H1 (cell line): ENCODE results near the gene EYA4. TPM values are rescaled to one million over a fixed set of nuclear protein-coding genes. Genes with fewer than 3 reads are reported as not detected.

Experiments
- CTCF ChIA-PET: fragments of 300-600 bp; sonication (Branson Sonifier 250); formaldehyde crosslinking; loops from one replicate; lab custom pipeline; 2021; ENCODE audit not compliant: partially characterized antibody; lab: Charles Lee
- POLR2A ChIA-PET: fragments of 300-600 bp; sonication (Branson Sonifier 250); formaldehyde crosslinking; loops from one replicate; lab custom pipeline; 2021; ENCODE audit warnings: inconsistent platforms; ENCODE audit not compliant: partially characterized antibody; lab: Charles Lee
- DNase-seq, 2 experiments: peaks; one replicate each; pipeline versions ENCODE4 v3.0.0 to v3.0.0-alpha.2; 2010 to 2022; ENCODE audit warnings: low spot score in 2 of 2, low read depth in 1 of 2, mixed read lengths in 1 of 2
- FAIRE-seq: peaks from 2 replicates; lab custom pipeline; 2011; peaks lifted over from hg19 to GRCh38; lab: Jason Lieb, UNC
- H2AFZ ChIP-seq: 2 replicates; pipeline ENCODE4 v1.8.1; 2012; ENCODE audit warnings: low read length, inconsistent platforms
- H2AK5ac ChIP-seq: 2 replicates; pipeline ENCODE4 v1.6.1; 2013; ENCODE audit warnings: low read depth, low read length
- H2BK120ac ChIP-seq: replicated peaks from 2 replicates; pipeline ENCODE3; 2013; ENCODE audit warnings: low read depth, low read length, inconsistent platforms
- H2BK12ac ChIP-seq: 2 replicates; pipeline ENCODE4 v1.6.1; 2013; ENCODE audit warnings: low read depth, low read length
- H2BK15ac ChIP-seq: 2 replicates; pipeline ENCODE4 v1.6.1; 2013; ENCODE audit warnings: low read length
- H2BK20ac ChIP-seq: 2 replicates; pipeline ENCODE4 v1.6.1; 2013; ENCODE audit warnings: low read length
- H2BK5ac ChIP-seq: 2 replicates; pipeline ENCODE4 v1.6.1; 2013; ENCODE audit warnings: low read depth, low read length
- H3K14ac ChIP-seq: 2 replicates; pipeline ENCODE4 v1.6.1; 2013; ENCODE audit warnings: inconsistent platforms; ENCODE audit not compliant: insufficient read length
- H3K18ac ChIP-seq: 2 replicates; pipeline ENCODE4 v1.6.1; 2013; ENCODE audit warnings: low read length; ENCODE audit errors: extremely low read depth
- H3K23ac ChIP-seq: 2 replicates; pipeline ENCODE4 v1.6.1; 2013; ENCODE audit warnings: inconsistent platforms; ENCODE audit not compliant: insufficient read length
- H3K23me2 ChIP-seq: 2 replicates; pipeline ENCODE4 v1.6.1; 2013; ENCODE audit warnings: low read depth, low read length
- H3K27ac ChIP-seq: 2 replicates; pipeline ENCODE4 v1.6.1; 2011; ENCODE audit warnings: low read depth, low read length, inconsistent platforms
- H3K27me3 ChIP-seq, 4 experiments: replicated peaks in 1 of 4; 1 replicate in 1 of 4; 2 replicates in 3 of 4; pipeline versions ENCODE4 v1.6.1 to v1.8.1; 2011 to 2013; ENCODE audit warnings: low read length in 3 of 4, mild to moderate bottlenecking in 3 of 4, inconsistent platforms in 2 of 4, mixed read lengths in 2 of 4, moderate library complexity in 1 of 4; ENCODE audit not compliant: control insufficient read depth in 3 of 4, insufficient read depth in 3 of 4; ENCODE audit errors: extremely low read depth in 1 of 4
- H3K36me3 ChIP-seq, 4 experiments: 2 replicates each; pipeline versions ENCODE4 v1.6.1 to v1.8.1; 2011 to 2013; ENCODE audit warnings: mild to moderate bottlenecking in 4 of 4, low read length in 3 of 4, moderate library complexity in 2 of 4, control low read depth in 1 of 4, inconsistent platforms in 1 of 4; ENCODE audit not compliant: insufficient read depth in 4 of 4, control insufficient read depth in 2 of 4
- H3K4ac ChIP-seq: replicated peaks from 2 replicates; pipeline ENCODE3; 2013; ENCODE audit warnings: low read length, low read depth, mixed read lengths, inconsistent platforms; ENCODE audit not compliant: insufficient read length
- H3K4me1 ChIP-seq, 4 experiments: replicated peaks in 1 of 4; 1 replicate in 1 of 4; 2 replicates in 3 of 4; pipeline versions ENCODE4 v1.6.1 to v1.8.1; 2011 to 2013; ENCODE audit warnings: low read length in 3 of 4, inconsistent platforms in 2 of 4, mixed read lengths in 1 of 4; ENCODE audit not compliant: insufficient read depth in 4 of 4, control insufficient read depth in 3 of 4
- H3K4me2 ChIP-seq, 2 experiments: 2 replicates each; pipeline versions ENCODE4 v1.6.1 to v1.8.1; 2011 to 2013; ENCODE audit warnings: low read depth in 2 of 2, low read length in 2 of 2, control low read depth in 1 of 2, inconsistent platforms in 1 of 2, mild to moderate bottlenecking in 1 of 2; ENCODE audit not compliant: insufficient read depth in 1 of 2
- H3K4me3 ChIP-seq, 4 experiments: fragments of 200-600, 300-600 bp in 1 of 4; sonication (generic), shearing (Covaris generic), sonication (Bioruptor Twin) in 1 of 4; 2 replicates each; pipeline versions ENCODE4 v1.5.1 to v1.8.1; 2011 to 2016; ENCODE audit warnings: low read length in 4 of 4, low read depth in 3 of 4, control low read depth in 2 of 4, inconsistent platforms in 2 of 4, mild to moderate bottlenecking in 2 of 4, mixed read lengths in 1 of 4, moderate library complexity in 1 of 4; ENCODE audit not compliant: insufficient read depth in 2 of 4; ENCODE audit errors: extremely low read depth in 1 of 4
- H3K56ac ChIP-seq: replicated peaks from 2 replicates; pipeline ENCODE3; 2013; ENCODE audit warnings: low read depth, mild to moderate bottlenecking, mixed read lengths, low read length, inconsistent platforms; ENCODE audit not compliant: insufficient read length
- H3K79me1 ChIP-seq: 2 replicates; pipeline ENCODE4 v1.6.1; 2013; ENCODE audit warnings: low read depth, low read length, control low read depth
- H3K79me2 ChIP-seq, 2 experiments: 2 replicates each; pipeline versions ENCODE4 v1.6.1 to v1.8.1; 2012 to 2013; ENCODE audit warnings: low read length in 2 of 2, mild to moderate bottlenecking in 2 of 2, inconsistent platforms in 1 of 2; ENCODE audit not compliant: insufficient read depth in 2 of 2, control insufficient read depth in 1 of 2
- H3K9ac ChIP-seq, 4 experiments: replicated peaks in 1 of 4; 1 replicate in 1 of 4; 2 replicates in 3 of 4; pipeline versions ENCODE4 v1.6.1 to v1.8.1; 2011 to 2013; ENCODE audit warnings: low read depth in 3 of 4, low read length in 3 of 4, control low read depth in 2 of 4, mild to moderate bottlenecking in 2 of 4, moderate library complexity in 2 of 4, inconsistent platforms in 1 of 4; ENCODE audit errors: extremely low read depth in 1 of 4
- H3K9me3 ChIP-seq, 2 experiments: 2 replicates each; pipeline versions ENCODE4 v1.6.1 to v1.8.1; 2012 to 2013; ENCODE audit warnings: mild to moderate bottlenecking in 2 of 2, moderate library complexity in 2 of 2, control low read depth in 1 of 2, inconsistent platforms in 1 of 2, low read depth in 1 of 2, low read length in 1 of 2, mixed read lengths in 1 of 2; ENCODE audit not compliant: insufficient read depth in 2 of 2
- H4K20me1 ChIP-seq, 2 experiments: replicated peaks in 1 of 2; 2 replicates each; pipeline versions ENCODE3 to v1.8.1; 2011 to 2013; ENCODE audit warnings: inconsistent platforms in 2 of 2, low read length in 2 of 2, mild to moderate bottlenecking in 1 of 2; ENCODE audit not compliant: insufficient read depth in 2 of 2, control insufficient read depth in 1 of 2
- H4K5ac ChIP-seq: 2 replicates; pipeline ENCODE4 v1.6.1; 2013; ENCODE audit warnings: low read length, low read depth, mixed read lengths, inconsistent platforms; ENCODE audit not compliant: insufficient read length
- H4K8ac ChIP-seq: 2 replicates; pipeline ENCODE4 v1.8.0; 2013; ENCODE audit warnings: mild to moderate bottlenecking, moderate library complexity, low read length, inconsistent platforms; ENCODE audit not compliant: insufficient read depth; ENCODE audit errors: extremely low read depth
- H4K91ac ChIP-seq: replicated peaks from 2 replicates; pipeline ENCODE3; 2013; ENCODE audit warnings: low read length, mixed read lengths, inconsistent platforms; ENCODE audit not compliant: insufficient read length
- CHD2 ChIP-seq: IDR thresholded peaks from 2 replicates; pipeline ENCODE4 v1.6.1; 2012; ENCODE audit warnings: low read length, improper control_type of control experiment
- CREB1 ChIP-seq: IDR thresholded peaks from 2 replicates; pipeline ENCODE4 v1.6.1; 2012; ENCODE audit warnings: inconsistent platforms
- EZH2 ChIP-seq: fragments of 200-600 bp; sonication (generic); IDR thresholded peaks from 2 replicates; pipeline ENCODE4 v1.7.1; 2012; ENCODE audit warnings: low read depth, mild to moderate bottlenecking, moderate library complexity, low read length, inconsistent platforms; ENCODE audit not compliant: severe bottlenecking
- GABPA ChIP-seq: IDR thresholded peaks from 2 replicates; pipeline ENCODE4 v1.6.1; 2011; ENCODE audit warnings: mild to moderate bottlenecking, low read length, moderate library complexity, borderline replicate concordance; ENCODE audit not compliant: insufficient read depth
- KDM5A ChIP-seq: fragments of 200-600 bp; IDR thresholded peaks from 2 replicates; pipeline ENCODE4 v1.7.1; 2012; ENCODE audit warnings: mild to moderate bottlenecking, low read length, inconsistent platforms, mixed read lengths
- NANOG ChIP-seq: IDR thresholded peaks from 2 replicates; pipeline ENCODE4 v1.6.1; 2011; ENCODE audit warnings: low read length, low read depth, mild to moderate bottlenecking, inconsistent platforms; ENCODE audit not compliant: insufficient read depth, poor library complexity, severe bottlenecking
- POLR2A ChIP-seq, 2 experiments: IDR thresholded peaks; 1 replicate in 1 of 2; 2 replicates in 1 of 2; pipeline ENCODE4 v1.6.1; 2011; ENCODE audit warnings: low read depth in 2 of 2, low read length in 2 of 2, mild to moderate bottlenecking in 2 of 2; ENCODE audit errors: control extremely low read depth in 1 of 2
- POLR2AphosphoS5 ChIP-seq: IDR thresholded peaks from 2 replicates; pipeline ENCODE4 v1.6.1; 2011; ENCODE audit warnings: low read depth, low read length
- POU5F1 ChIP-seq: IDR thresholded peaks from 2 replicates; pipeline ENCODE4 v1.6.1; 2011; ENCODE audit warnings: low read depth, mild to moderate bottlenecking, low read length, moderate library complexity
- RFX5 ChIP-seq: IDR thresholded peaks from 2 replicates; pipeline ENCODE4 v1.6.1; 2011; ENCODE audit warnings: low read depth, low read length, improper control_type of control experiment, borderline replicate concordance
- SUZ12 ChIP-seq: fragments of 200-600 bp; sonication (generic); IDR thresholded peaks from 2 replicates; pipeline ENCODE4 v1.6.1; 2012; ENCODE audit warnings: mild to moderate bottlenecking, inconsistent platforms, low read length, moderate library complexity, mixed read lengths
- TAF1 ChIP-seq: IDR thresholded peaks from 2 replicates; pipeline ENCODE4 v1.6.1; 2011; ENCODE audit warnings: mild to moderate bottlenecking, low read depth, low read length
- TAF7 ChIP-seq: optimal IDR thresholded peaks from 2 replicates; pipeline ENCODE3; 2011; ENCODE audit warnings: low read depth, mild to moderate bottlenecking, inconsistent platforms, low read length, moderate library complexity, borderline replicate concordance
- ZNF274 ChIP-seq: IDR thresholded peaks from 2 replicates; pipeline ENCODE4 v1.7.0; 2012; ENCODE audit warnings: low read length, borderline replicate concordance; ENCODE audit errors: extremely low read depth
- WGBS, 2 experiments: shearing (Covaris generic) in 1 of 2; methylation state at CpG; one replicate each; pipeline versions ENCODE4 v1.1.6 to v1.1.7; 2013 to 2015; ENCODE audit warnings: low lambda C conversion rate in 2 of 2, mixed read lengths in 2 of 2, inconsistent platforms in 1 of 2, low coverage in 1 of 2, missing lambda C conversion rate in 1 of 2; ENCODE audit not compliant: insufficient replicate concordance in 2 of 2, insufficient coverage in 1 of 2, insufficient read length in 1 of 2; ENCODE audit errors: extremely low coverage in 1 of 2, missing lambda C conversion rate in 1 of 2; 5-methylcytosine and 5-hydroxymethylcytosine counted together
- polyA plus RNA-seq, 7 experiments: library from polyadenylated mRNA; depleted of rRNA in 3 of 7; stranded (reverse) in 5 of 7; unstranded in 2 of 7; fragments of >200 nt in 5 of 7; fragments of 200-250 nt in 2 of 7; gene quantifications; 1 replicate in 5 of 7; 2 replicates in 1 of 7; 4 replicates in 1 of 7; pipeline versions ENCODE4 v1.2.1 to v1.2.3, GENCODE V29; 2011 to 2013; ENCODE audit warnings: missing spikeins in 2 of 7, mixed read lengths in 2 of 7
- total RNA-seq: library from RNA; stranded (reverse); fragmentation: NEBNext Ultra II Directional; extraction: Animal tissue kit (Norgen Biotek cat#: 25700); gene quantifications from 2 replicates; pipeline ENCODE4 v1.2.1, GENCODE V29; 2021

EYA4 gene
- total and polyA plus RNA-seq, 2 of the 8 experiments (the other 6 are each of a cell fraction or from before 2014, with no cell fraction given) = 0.06 to 0.17 TPM

DNA sequence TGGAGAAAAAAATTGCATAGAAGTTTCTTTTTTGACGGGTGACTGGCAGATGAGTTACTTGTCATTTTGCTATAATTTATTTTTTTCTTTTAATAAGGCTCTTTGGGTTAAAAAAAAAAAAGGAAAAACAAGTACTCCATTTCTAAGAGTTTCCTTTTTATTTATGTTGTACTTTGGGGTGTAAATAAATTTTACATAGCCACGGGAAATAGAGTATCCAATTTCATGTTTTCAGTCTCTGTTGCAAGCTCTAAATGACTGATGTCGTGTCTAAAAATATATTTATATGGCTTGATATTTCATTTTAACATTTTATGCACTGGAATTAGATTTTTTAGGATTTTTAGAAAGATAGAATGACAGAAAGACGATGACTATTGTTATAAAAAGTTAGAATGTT lies 3.4 kb downstream of the EYA4 start:
- H3K23ac ChIP-seq = no peak overlapping the region
- H3K23me2 ChIP-seq = peaks cover 19% of the 10 kb centered on the region
- POLR2A ChIA-PET = no interaction called here
- H2BK12ac ChIP-seq = no peak overlapping the region
- H2BK20ac ChIP-seq = no peak overlapping the region
- no peak overlapping the region for H4K91ac ChIP-seq
- H2BK15ac ChIP-seq = no peak overlapping the region
- no peak overlapping the region for H3K14ac ChIP-seq
- H2AFZ ChIP-seq = no peak overlapping the region
- H3K27ac ChIP-seq = no peak overlapping the region
- no peak overlapping the region for H3K18ac ChIP-seq
- FAIRE-seq (no peak), DNase-seq (no peak)
- H4K8ac ChIP-seq = no peak overlapping the region
- H3K4me1 ChIP-seq = peaks cover 0 to 10% (median 0%) of the 10 kb centered on the region in 4 experiments; a peak in 4 of 7 replicates
- no peaks in the 10 kb centered on the region for H3K36me3 ChIP-seq
- H3K9me3 ChIP-seq = no peaks in the 10 kb centered on the region
- H2BK5ac ChIP-seq = no peak overlapping the region
- CTCF ChIA-PET = no interaction called here
- no peak overlapping the region for H3K56ac ChIP-seq
- H2BK120ac ChIP-seq = no peak overlapping the region
- H3K4me2 ChIP-seq = no peak overlapping the region
- no peak for TF ChIP-seq POLR2A (IDR thresholded peaks at IDR 0.05; ENCODE audit: control extremely low read depth in 1 of 2, low read depth in 2 of 2, low read length in 2 of 2)
- no peak for TF ChIP-seq RFX5
- no peak for TF ChIP-seq POLR2AphosphoS5
- no peak for TF ChIP-seq CREB1
- no peak for TF ChIP-seq ZNF274
- no peak for TF ChIP-seq GABPA
- TF ChIP-seq POU5F1 = no peak
- TF ChIP-seq TAF7 = no peak
- no peak for TF ChIP-seq EZH2
- TF ChIP-seq NANOG = no peak
- TF ChIP-seq TAF1 = no peak
- no peak for TF ChIP-seq CHD2
- TF ChIP-seq SUZ12 = no peak
- no peak for TF ChIP-seq KDM5A
- H3K27me3 ChIP-seq = peaks cover 27 to 61% (median 43%) of the 10 kb centered on the region in 4 experiments
- H3K4me3 ChIP-seq = no peak overlapping the region
- no peak overlapping the region for H4K5ac ChIP-seq
- no peak overlapping the region for H2AK5ac ChIP-seq
- WGBS, 2 experiments = 59 to 100% methylated on average over 1 to 4 of the region's 4 CpGs
- H3K4ac ChIP-seq = no peak overlapping the region
- H3K79me2 ChIP-seq = no peaks in the 10 kb centered on the region
- H3K79me1 ChIP-seq = no peaks in the 10 kb centered on the region
- peaks cover 0 to 5% of the 10 kb centered on the region in 2 experiments for H4K20me1 ChIP-seq
- no peak overlapping the region for H3K9ac ChIP-seq
